Measurements from ENCODE around the gene IGFL1. TPM values are rescaled to one million over a fixed set of nuclear protein-coding genes. Genes with fewer than 3 reads are reported as not detected.
A peak's percentile ranks its signal among the peaks of the same experiment; 100 is the strongest.

IGFL1 gene
- total and polyA plus RNA-seq, 2 experiments from 2014 or later, result not detected

DNA sequence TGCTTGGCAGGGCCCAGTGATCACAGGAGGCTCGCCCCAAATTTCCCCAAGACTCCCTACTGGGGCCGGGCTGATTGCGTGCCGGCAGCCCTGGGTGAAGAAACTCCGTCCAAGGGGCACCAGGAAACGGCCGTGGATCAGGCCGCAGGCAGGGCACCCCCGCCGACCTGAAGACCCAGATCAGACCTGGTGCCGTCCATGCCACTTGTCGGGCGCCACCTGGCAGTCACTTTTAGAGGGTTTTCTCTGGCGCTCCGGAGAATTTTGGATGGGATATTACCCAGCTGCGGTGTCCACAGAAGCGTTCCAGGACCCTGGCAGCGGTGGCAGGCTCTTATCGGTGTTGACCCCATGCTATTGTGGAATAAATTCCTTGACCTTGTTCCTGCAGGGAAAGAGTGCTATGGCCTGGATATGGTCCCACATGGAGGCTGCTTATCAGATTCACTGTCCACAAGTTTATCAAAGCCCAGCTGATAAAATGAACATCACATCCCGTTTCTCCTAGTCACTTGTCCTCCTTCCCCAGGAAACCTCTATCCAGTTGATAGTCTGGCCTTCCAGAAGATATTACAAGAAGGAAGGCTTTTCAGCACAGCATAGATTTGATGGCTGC lies 43.3 kb upstream of the IGFL1 start:
- TF ChIP-seq, protein P1, sequence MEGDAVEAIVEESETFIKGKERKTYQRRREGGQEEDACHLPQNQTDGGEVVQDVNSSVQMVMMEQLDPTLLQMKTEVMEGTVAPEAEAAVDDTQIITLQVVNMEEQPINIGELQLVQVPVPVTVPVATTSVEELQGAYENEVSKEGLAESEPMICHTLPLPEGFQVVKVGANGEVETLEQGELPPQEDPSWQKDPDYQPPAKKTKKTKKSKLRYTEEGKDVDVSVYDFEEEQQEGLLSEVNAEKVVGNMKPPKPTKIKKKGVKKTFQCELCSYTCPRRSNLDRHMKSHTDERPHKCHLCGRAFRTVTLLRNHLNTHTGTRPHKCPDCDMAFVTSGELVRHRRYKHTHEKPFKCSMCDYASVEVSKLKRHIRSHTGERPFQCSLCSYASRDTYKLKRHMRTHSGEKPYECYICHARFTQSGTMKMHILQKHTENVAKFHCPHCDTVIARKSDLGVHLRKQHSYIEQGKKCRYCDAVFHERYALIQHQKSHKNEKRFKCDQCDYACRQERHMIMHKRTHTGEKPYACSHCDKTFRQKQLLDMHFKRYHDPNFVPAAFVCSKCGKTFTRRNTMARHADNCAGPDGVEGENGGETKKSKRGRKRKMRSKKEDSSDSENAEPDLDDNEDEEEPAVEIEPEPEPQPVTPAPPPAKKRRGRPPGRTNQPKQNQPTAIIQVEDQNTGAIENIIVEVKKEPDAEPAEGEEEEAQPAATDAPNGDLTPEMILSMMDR (conservative IDR thresholded peaks at IDR 0.05; ENCODE audit: low read depth in 2 of 2), result peak in 1 of 2 experiments; percentile 33; a peak in 1 of 4 replicates
- TF ChIP-seq JUNB (IDR thresholded peaks at IDR 0.05; ENCODE audit: unreplicated experiment), result no peak
- Histone ChIP-seq H3K79me2 (replicated peaks; ENCODE audit: insufficient read depth) (no peaks in the 10 kb centered on the region), H4K20me1 (replicated peaks; ENCODE audit: insufficient read depth) (no peaks in the 10 kb centered on the region; the same call in 1 of the 2 replicates), H3K4me2 (no peak overlapping the region), H3K36me3 (ENCODE audit: insufficient read depth) (no peaks in the 10 kb centered on the region), H3F3A (replicated peaks; ENCODE audit: low read depth) (no peaks in the 10 kb centered on the region), H3K27ac (ENCODE audit: low read depth) (no peak overlapping the region), H3K27me3 (ENCODE audit: insufficient read depth) (no peaks in the 10 kb centered on the region), H2AFZ (no peak overlapping the region), H3K4me3 (no peak overlapping the region), H3K9me2 (ENCODE audit: insufficient read depth) (no peaks in the 10 kb centered on the region), H3K4me1 (ENCODE audit: insufficient read depth) (no peaks in the 10 kb centered on the region)
- Mint-ChIP-seq H3K27me3 (ENCODE audit: insufficient read depth, low read depth, poor library complexity) (peaks cover 4% of the 10 kb centered on the region), H3K27ac (no peak overlapping the region), H3K4me1 (no peaks in the 10 kb centered on the region), H3K4me3 (no peak overlapping the region), H3K9me3 (peaks cover 2% of the 10 kb centered on the region; the same call in 2 of the 3 replicates), H3K36me3 (ENCODE audit: low read depth) (no peaks in the 10 kb centered on the region; the same call in 2 of the 3 replicates)
- ATAC-seq (no peak; the same call in none of the 3 replicates), DNase-seq (ENCODE audit: low spot score) (peak; percentile 24)

DNA sequence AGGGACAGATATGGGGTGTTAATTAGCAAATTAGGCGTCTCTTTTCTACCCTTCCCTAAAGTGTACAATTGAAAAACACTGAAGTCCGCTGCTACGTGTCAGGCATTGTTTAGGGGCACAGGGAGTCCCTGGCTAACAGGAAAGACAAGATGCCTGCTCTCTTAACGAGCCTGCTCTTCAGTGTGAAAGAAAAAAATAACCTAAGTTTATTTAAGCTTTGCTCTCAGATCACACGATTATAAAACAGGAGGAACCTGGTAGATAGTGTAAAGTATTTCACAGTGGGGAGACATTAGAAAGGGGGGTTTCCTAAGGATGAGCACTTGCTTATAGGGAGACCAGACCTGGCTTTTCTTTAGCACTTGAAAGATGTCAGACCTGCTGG lies 42.8 kb upstream of the IGFL1 start:
- Mint-ChIP-seq H3K27ac (no peak overlapping the region), H3K4me3 (no peak overlapping the region), H3K9me3 (peaks cover 2% of the 10 kb centered on the region; the same call in 2 of the 3 replicates), H3K27me3 (ENCODE audit: insufficient read depth, low read depth, poor library complexity) (peaks cover 4% of the 10 kb centered on the region), H3K4me1 (no peaks in the 10 kb centered on the region), H3K36me3 (ENCODE audit: low read depth) (no peaks in the 10 kb centered on the region; the same call in 2 of the 3 replicates)
- Histone ChIP-seq H3K4me1 (ENCODE audit: insufficient read depth) (no peaks in the 10 kb centered on the region), H3K36me3 (ENCODE audit: insufficient read depth) (no peaks in the 10 kb centered on the region), H2AFZ (no peak overlapping the region), H3K79me2 (replicated peaks; ENCODE audit: insufficient read depth) (no peaks in the 10 kb centered on the region), H4K20me1 (replicated peaks; ENCODE audit: insufficient read depth) (no peaks in the 10 kb centered on the region; the same call in 1 of the 2 replicates), H3K9me2 (ENCODE audit: insufficient read depth) (no peaks in the 10 kb centered on the region), H3K27ac (ENCODE audit: low read depth) (no peak overlapping the region), H3F3A (replicated peaks; ENCODE audit: low read depth) (no peaks in the 10 kb centered on the region), H3K4me2 (no peak overlapping the region), H3K27me3 (ENCODE audit: insufficient read depth) (no peaks in the 10 kb centered on the region), H3K4me3 (no peak overlapping the region)
- DNase-seq (ENCODE audit: low spot score) (no peak), ATAC-seq (no peak)
- TF ChIP-seq JUNB (IDR thresholded peaks at IDR 0.05; ENCODE audit: unreplicated experiment) (no peak), EZH2 (IDR thresholded peaks at IDR 0.05; ENCODE audit: low read depth, unreplicated experiment) (no peak), NANOG (IDR thresholded peaks at IDR 0.05; ENCODE audit: borderline replicate concordance) (no peak), STAT1 (IDR thresholded peaks at IDR 0.05; ENCODE audit: unreplicated experiment) (no peak), EZH2phosphoT487 (IDR thresholded peaks at IDR 0.05; ENCODE audit: unreplicated experiment) (no peak)
- TF ChIP-seq, protein P2, sequence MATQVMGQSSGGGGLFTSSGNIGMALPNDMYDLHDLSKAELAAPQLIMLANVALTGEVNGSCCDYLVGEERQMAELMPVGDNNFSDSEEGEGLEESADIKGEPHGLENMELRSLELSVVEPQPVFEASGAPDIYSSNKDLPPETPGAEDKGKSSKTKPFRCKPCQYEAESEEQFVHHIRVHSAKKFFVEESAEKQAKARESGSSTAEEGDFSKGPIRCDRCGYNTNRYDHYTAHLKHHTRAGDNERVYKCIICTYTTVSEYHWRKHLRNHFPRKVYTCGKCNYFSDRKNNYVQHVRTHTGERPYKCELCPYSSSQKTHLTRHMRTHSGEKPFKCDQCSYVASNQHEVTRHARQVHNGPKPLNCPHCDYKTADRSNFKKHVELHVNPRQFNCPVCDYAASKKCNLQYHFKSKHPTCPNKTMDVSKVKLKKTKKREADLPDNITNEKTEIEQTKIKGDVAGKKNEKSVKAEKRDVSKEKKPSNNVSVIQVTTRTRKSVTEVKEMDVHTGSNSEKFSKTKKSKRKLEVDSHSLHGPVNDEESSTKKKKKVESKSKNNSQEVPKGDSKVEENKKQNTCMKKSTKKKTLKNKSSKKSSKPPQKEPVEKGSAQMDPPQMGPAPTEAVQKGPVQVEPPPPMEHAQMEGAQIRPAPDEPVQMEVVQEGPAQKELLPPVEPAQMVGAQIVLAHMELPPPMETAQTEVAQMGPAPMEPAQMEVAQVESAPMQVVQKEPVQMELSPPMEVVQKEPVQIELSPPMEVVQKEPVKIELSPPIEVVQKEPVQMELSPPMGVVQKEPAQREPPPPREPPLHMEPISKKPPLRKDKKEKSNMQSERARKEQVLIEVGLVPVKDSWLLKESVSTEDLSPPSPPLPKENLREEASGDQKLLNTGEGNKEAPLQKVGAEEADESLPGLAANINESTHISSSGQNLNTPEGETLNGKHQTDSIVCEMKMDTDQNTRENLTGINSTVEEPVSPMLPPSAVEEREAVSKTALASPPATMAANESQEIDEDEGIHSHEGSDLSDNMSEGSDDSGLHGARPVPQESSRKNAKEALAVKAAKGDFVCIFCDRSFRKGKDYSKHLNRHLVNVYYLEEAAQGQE (IDR thresholded peaks at IDR 0.05; ENCODE audit: unreplicated experiment), result no peak
- TF ChIP-seq, protein P3, sequence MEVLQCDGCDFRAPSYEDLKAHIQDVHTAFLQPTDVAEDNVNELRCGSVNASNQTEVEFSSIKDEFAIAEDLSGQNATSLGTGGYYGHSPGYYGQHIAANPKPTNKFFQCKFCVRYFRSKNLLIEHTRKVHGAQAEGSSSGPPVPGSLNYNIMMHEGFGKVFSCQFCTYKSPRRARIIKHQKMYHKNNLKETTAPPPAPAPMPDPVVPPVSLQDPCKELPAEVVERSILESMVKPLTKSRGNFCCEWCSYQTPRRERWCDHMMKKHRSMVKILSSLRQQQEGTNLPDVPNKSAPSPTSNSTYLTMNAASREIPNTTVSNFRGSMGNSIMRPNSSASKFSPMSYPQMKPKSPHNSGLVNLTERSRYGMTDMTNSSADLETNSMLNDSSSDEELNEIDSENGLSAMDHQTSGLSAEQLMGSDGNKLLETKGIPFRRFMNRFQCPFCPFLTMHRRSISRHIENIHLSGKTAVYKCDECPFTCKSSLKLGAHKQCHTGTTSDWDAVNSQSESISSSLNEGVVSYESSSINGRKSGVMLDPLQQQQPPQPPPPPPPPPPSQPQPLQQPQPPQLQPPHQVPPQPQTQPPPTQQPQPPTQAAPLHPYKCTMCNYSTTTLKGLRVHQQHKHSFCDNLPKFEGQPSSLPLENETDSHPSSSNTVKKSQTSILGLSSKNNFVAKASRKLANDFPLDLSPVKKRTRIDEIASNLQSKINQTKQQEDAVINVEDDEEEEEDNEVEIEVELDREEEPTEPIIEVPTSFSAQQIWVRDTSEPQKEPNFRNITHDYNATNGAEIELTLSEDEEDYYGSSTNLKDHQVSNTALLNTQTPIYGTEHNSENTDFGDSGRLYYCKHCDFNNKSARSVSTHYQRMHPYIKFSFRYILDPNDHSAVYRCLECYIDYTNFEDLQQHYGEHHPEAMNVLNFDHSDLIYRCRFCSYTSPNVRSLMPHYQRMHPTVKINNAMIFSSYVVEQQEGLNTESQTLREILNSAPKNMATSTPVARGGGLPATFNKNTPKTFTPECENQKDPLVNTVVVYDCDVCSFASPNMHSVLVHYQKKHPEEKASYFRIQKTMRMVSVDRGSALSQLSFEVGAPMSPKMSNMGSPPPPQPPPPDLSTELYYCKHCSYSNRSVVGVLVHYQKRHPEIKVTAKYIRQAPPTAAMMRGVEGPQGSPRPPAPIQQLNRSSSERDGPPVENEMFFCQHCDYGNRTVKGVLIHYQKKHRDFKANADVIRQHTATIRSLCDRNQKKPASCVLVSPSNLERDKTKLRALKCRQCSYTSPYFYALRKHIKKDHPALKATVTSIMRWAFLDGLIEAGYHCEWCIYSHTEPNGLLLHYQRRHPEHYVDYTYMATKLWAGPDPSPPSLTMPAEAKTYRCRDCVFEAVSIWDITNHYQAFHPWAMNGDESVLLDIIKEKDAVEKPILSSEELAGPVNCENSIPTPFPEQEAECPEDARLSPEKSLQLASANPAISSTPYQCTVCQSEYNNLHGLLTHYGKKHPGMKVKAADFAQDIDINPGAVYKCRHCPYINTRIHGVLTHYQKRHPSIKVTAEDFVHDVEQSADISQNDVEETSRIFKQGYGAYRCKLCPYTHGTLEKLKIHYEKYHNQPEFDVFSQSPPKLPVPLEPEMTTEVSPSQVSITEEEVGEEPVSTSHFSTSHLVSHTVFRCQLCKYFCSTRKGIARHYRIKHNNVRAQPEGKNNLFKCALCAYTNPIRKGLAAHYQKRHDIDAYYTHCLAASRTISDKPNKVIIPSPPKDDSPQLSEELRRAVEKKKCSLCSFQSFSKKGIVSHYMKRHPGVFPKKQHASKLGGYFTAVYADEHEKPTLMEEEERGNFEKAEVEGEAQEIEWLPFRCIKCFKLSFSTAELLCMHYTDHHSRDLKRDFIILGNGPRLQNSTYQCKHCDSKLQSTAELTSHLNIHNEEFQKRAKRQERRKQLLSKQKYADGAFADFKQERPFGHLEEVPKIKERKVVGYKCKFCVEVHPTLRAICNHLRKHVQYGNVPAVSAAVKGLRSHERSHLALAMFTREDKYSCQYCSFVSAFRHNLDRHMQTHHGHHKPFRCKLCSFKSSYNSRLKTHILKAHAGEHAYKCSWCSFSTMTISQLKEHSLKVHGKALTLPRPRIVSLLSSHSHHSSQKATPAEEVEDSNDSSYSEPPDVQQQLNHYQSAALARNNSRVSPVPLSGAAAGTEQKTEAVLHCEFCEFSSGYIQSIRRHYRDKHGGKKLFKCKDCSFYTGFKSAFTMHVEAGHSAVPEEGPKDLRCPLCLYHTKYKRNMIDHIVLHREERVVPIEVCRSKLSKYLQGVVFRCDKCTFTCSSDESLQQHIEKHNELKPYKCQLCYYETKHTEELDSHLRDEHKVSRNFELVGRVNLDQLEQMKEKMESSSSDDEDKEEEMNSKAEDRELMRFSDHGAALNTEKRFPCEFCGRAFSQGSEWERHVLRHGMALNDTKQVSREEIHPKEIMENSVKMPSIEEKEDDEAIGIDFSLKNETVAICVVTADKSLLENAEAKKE (CRISPR knock-in tag; IDR thresholded peaks at IDR 0.05), result no peak
